K562 (cell line): ENCODE results near the gene CHRM4. TPM values are rescaled to one million over a fixed set of nuclear protein-coding genes. Genes with fewer than 3 reads are reported as not detected.

ENCODE experiments used
- BRF2 ChIP-seq: IDR thresholded peaks from 3 replicates; pipeline ENCODE4 v1.6.1; 2011; ENCODE audit warnings: borderline replicate concordance, mild to moderate bottlenecking; ENCODE audit not compliant: insufficient read length, insufficient read depth
- CC2D1A ChIP-seq: fragments of 450-650 bp; IDR thresholded peaks from 2 replicates; pipeline ENCODE4 v1.6.1; 2017; ENCODE audit warnings: mild to moderate bottlenecking
- FOSL1 ChIP-seq: fragments of 200-800 bp; sonication (Bioruptor generic); conservative IDR thresholded peaks from 2 replicates; pipeline ENCODE4 v1.6.1; 2016; ENCODE audit warnings: missing genetic modification characterization, missing compliant biosample characterization
- JUND ChIP-seq, 2 experiments: IDR thresholded peaks; 2 replicates in 1 of 2; 3 replicates in 1 of 2; pipeline ENCODE4 v1.6.1; 2011; ENCODE audit warnings: borderline replicate concordance in 2 of 2, low read depth in 2 of 2, low read length in 2 of 2, improper control_type of control experiment in 1 of 2, missing biosample characterization in 1 of 2, missing genetic modification characterization in 1 of 2, missing genetic modification reagents in 1 of 2
- KAT7 ChIP-seq: sonication (generic); formaldehyde crosslinking; IDR thresholded peaks from 2 replicates; pipeline ENCODE4 v1.8.0; 2022; ENCODE audit warnings: missing genetic modification reagents, mild to moderate bottlenecking, borderline replicate concordance
- PHF8 ChIP-seq: fragments of 200-600 bp; sonication (generic); IDR thresholded peaks from 2 replicates; pipeline ENCODE4 v1.6.1; 2012; ENCODE audit warnings: mixed run types, mild to moderate bottlenecking, inconsistent platforms, low read length, moderate library complexity, borderline replicate concordance
- ZBTB7A ChIP-seq: IDR thresholded peaks from 2 replicates; pipeline ENCODE4 v1.6.1; 2011; ENCODE audit warnings: low read depth, mild to moderate bottlenecking, low read length, moderate library complexity, borderline replicate concordance; ENCODE audit not compliant: control insufficient read depth
- ZNF280B ChIP-seq: fragments of 250-450 bp; sonication (Bioruptor Pico); IDR thresholded peaks from 2 replicates; pipeline ENCODE4 v1.5.1; 2021; ENCODE audit warnings: mild to moderate bottlenecking
- polyA plus RNA-seq, 8 experiments: library from polyadenylated mRNA; depleted of rRNA in 4 of 8; stranded (reverse) in 5 of 8; unstranded in 3 of 8; fragments of >200 nt; fragmentation: Nextera tagmentation in 2 of 8; fragmentation: Illumina TruSeq in 1 of 8; extraction: Ambion mirVana in 2 of 8; extraction: Trizol in 1 of 8; gene quantifications; 2 replicates each; pipeline versions ENCODE4 v1.2.1 to v1.2.3, GENCODE V29; 2011 to 2014; ENCODE audit warnings: inconsistent platforms in 1 of 8, missing spikeins in 1 of 8
- total RNA-seq, 7 experiments: library from RNA; depleted of rRNA in 6 of 7; stranded (reverse); fragments of >200 nt in 6 of 7; fragmentation: Illumina TruSeq in 2 of 7; extraction: Trizol in 2 of 7; gene quantifications; 2 replicates each; pipeline versions ENCODE4 v1.2.1 to v1.2.3, GENCODE V29; 2011 to 2021; ENCODE audit warnings: low replicate concordance in 1 of 7
- TF ChIP-seq, protein P1 (sequence below): fragments of 200-600 bp; sonication (generic); IDR thresholded peaks from one replicate; pipeline ENCODE4 v1.6.1; 2012; ENCODE audit warnings: mild to moderate bottlenecking, low read depth, low read length, inconsistent platforms
- TF ChIP-seq, protein P2 (sequence below), 2 experiments: fragments of 450-650 bp; IDR thresholded peaks; 2 replicates each; pipeline ENCODE4 v1.6.1; 2016

The CHRM4 gene
- total and polyA plus RNA-seq, 9 of the 15 experiments (the other 6 are each of a cell fraction or from before 2014, with no cell fraction given) = 0.22 to 1.3 (median 0.40) TPM; not detected in 2

DNA sequence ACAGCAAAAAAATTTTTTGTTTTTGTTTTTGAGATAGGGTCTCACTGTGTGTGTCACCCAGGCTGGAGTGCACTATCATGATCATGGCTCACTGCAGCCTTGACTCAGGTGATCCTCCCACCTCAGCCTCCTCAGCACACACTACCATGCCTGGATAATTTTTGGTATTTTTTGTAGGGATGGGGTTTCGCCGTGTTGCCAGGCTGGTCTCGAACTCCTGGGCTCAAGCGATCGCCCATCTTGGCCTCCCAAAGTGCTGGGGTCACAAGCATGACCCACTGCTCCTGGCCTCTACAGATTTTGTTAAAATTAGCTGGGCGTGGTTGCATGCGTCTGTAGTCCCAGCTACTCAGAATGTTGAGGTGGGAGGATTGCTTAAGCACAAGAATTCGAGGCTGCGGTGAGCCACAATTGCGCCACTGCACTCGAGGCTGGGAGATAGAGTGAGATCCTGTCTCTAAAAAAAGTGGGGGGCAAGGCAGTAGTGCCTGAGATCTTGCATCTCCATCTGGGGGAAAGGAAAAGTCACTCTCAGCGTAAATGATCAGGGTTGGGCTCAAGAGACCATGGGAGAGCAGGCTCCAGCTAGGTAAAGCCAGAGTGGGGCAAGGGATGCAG, 54.9 kb downstream of the CHRM4 start (continued):
- TF ChIP-seq ZNF280B = no peak
- TF ChIP-seq FOSL1 (tag) = peak; percentile 39; the same call in 1 of the 2 replicates
- TF ChIP-seq CC2D1A = peak; percentile 12; the same call in 1 of the 2 replicates
- no peak for TF ChIP-seq BRF2
- no peak for TF ChIP-seq PHF8
- TF ChIP-seq KAT7 (CRISPR knock-in tag) = no peak
- no peak for TF ChIP-seq ZBTB7A
- 0 out of 2 replicates have a peak, but pooled peaks have one; percentile 57 for TF ChIP-seq JUND (IDR thresholded peaks at IDR 0.05; ENCODE audit: borderline replicate concordance, low read depth, low read length)
- TF ChIP-seq JUND (tag; IDR thresholded peaks at IDR 0.05; ENCODE audit: borderline replicate concordance, low read depth, low read length) = no peak
- TF ChIP-seq, protein P1, sequence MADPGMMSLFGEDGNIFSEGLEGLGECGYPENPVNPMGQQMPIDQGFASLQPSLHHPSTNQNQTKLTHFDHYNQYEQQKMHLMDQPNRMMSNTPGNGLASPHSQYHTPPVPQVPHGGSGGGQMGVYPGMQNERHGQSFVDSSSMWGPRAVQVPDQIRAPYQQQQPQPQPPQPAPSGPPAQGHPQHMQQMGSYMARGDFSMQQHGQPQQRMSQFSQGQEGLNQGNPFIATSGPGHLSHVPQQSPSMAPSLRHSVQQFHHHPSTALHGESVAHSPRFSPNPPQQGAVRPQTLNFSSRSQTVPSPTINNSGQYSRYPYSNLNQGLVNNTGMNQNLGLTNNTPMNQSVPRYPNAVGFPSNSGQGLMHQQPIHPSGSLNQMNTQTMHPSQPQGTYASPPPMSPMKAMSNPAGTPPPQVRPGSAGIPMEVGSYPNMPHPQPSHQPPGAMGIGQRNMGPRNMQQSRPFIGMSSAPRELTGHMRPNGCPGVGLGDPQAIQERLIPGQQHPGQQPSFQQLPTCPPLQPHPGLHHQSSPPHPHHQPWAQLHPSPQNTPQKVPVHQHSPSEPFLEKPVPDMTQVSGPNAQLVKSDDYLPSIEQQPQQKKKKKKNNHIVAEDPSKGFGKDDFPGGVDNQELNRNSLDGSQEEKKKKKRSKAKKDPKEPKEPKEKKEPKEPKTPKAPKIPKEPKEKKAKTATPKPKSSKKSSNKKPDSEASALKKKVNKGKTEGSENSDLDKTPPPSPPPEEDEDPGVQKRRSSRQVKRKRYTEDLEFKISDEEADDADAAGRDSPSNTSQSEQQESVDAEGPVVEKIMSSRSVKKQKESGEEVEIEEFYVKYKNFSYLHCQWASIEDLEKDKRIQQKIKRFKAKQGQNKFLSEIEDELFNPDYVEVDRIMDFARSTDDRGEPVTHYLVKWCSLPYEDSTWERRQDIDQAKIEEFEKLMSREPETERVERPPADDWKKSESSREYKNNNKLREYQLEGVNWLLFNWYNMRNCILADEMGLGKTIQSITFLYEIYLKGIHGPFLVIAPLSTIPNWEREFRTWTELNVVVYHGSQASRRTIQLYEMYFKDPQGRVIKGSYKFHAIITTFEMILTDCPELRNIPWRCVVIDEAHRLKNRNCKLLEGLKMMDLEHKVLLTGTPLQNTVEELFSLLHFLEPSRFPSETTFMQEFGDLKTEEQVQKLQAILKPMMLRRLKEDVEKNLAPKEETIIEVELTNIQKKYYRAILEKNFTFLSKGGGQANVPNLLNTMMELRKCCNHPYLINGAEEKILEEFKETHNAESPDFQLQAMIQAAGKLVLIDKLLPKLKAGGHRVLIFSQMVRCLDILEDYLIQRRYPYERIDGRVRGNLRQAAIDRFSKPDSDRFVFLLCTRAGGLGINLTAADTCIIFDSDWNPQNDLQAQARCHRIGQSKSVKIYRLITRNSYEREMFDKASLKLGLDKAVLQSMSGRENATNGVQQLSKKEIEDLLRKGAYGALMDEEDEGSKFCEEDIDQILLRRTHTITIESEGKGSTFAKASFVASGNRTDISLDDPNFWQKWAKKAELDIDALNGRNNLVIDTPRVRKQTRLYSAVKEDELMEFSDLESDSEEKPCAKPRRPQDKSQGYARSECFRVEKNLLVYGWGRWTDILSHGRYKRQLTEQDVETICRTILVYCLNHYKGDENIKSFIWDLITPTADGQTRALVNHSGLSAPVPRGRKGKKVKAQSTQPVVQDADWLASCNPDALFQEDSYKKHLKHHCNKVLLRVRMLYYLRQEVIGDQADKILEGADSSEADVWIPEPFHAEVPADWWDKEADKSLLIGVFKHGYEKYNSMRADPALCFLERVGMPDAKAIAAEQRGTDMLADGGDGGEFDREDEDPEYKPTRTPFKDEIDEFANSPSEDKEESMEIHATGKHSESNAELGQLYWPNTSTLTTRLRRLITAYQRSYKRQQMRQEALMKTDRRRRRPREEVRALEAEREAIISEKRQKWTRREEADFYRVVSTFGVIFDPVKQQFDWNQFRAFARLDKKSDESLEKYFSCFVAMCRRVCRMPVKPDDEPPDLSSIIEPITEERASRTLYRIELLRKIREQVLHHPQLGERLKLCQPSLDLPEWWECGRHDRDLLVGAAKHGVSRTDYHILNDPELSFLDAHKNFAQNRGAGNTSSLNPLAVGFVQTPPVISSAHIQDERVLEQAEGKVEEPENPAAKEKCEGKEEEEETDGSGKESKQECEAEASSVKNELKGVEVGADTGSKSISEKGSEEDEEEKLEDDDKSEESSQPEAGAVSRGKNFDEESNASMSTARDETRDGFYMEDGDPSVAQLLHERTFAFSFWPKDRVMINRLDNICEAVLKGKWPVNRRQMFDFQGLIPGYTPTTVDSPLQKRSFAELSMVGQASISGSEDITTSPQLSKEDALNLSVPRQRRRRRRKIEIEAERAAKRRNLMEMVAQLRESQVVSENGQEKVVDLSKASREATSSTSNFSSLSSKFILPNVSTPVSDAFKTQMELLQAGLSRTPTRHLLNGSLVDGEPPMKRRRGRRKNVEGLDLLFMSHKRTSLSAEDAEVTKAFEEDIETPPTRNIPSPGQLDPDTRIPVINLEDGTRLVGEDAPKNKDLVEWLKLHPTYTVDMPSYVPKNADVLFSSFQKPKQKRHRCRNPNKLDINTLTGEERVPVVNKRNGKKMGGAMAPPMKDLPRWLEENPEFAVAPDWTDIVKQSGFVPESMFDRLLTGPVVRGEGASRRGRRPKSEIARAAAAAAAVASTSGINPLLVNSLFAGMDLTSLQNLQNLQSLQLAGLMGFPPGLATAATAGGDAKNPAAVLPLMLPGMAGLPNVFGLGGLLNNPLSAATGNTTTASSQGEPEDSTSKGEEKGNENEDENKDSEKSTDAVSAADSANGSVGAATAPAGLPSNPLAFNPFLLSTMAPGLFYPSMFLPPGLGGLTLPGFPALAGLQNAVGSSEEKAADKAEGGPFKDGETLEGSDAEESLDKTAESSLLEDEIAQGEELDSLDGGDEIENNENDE = no peak
- TF ChIP-seq, protein P2, sequence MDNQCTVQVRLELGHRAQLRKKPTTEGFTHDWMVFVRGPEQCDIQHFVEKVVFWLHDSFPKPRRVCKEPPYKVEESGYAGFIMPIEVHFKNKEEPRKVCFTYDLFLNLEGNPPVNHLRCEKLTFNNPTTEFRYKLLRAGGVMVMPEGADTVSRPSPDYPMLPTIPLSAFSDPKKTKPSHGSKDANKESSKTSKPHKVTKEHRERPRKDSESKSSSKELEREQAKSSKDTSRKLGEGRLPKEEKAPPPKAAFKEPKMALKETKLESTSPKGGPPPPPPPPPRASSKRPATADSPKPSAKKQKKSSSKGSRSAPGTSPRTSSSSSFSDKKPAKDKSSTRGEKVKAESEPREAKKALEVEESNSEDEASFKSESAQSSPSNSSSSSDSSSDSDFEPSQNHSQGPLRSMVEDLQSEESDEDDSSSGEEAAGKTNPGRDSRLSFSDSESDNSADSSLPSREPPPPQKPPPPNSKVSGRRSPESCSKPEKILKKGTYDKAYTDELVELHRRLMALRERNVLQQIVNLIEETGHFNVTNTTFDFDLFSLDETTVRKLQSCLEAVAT (IDR thresholded peaks at IDR 0.05) = peak in 1 of 2 experiments; percentile 94; a peak in 2 of 4 replicates
